H1 (cell line): ENCODE data around the gene ATXN2. TPM values are rescaled to one million over a fixed set of nuclear protein-coding genes. Genes with fewer than 3 reads are reported as not detected.

Experiments used
- CTCF ChIA-PET: fragments of 300-600 bp; sonication (Branson Sonifier 250); formaldehyde crosslinking; loops from one replicate; lab custom pipeline; 2021; ENCODE audit not compliant: partially characterized antibody; lab: Charles Lee
- POLR2A ChIA-PET: fragments of 300-600 bp; sonication (Branson Sonifier 250); formaldehyde crosslinking; loops from one replicate; lab custom pipeline; 2021; ENCODE audit warnings: inconsistent platforms; ENCODE audit not compliant: partially characterized antibody; lab: Charles Lee
- DNase-seq, 2 experiments: peaks; one replicate each; pipeline versions ENCODE4 v3.0.0 to v3.0.0-alpha.2; 2010 to 2022; ENCODE audit warnings: low spot score in 2 of 2, low read depth in 1 of 2, mixed read lengths in 1 of 2
- FAIRE-seq: peaks from 2 replicates; lab custom pipeline; 2011; peaks lifted over from hg19 to GRCh38; lab: Jason Lieb, UNC
- H2AFZ ChIP-seq: 2 replicates; pipeline ENCODE4 v1.8.1; 2012; ENCODE audit warnings: low read length, inconsistent platforms
- H2AK5ac ChIP-seq: 2 replicates; pipeline ENCODE4 v1.6.1; 2013; ENCODE audit warnings: low read depth, low read length
- H2BK120ac ChIP-seq: replicated peaks from 2 replicates; pipeline ENCODE3; 2013; ENCODE audit warnings: low read depth, low read length, inconsistent platforms
- H2BK12ac ChIP-seq: 2 replicates; pipeline ENCODE4 v1.6.1; 2013; ENCODE audit warnings: low read depth, low read length
- H2BK15ac ChIP-seq: 2 replicates; pipeline ENCODE4 v1.6.1; 2013; ENCODE audit warnings: low read length
- H2BK20ac ChIP-seq: 2 replicates; pipeline ENCODE4 v1.6.1; 2013; ENCODE audit warnings: low read length
- H2BK5ac ChIP-seq: 2 replicates; pipeline ENCODE4 v1.6.1; 2013; ENCODE audit warnings: low read depth, low read length
- H3K14ac ChIP-seq: 2 replicates; pipeline ENCODE4 v1.6.1; 2013; ENCODE audit warnings: inconsistent platforms; ENCODE audit not compliant: insufficient read length
- H3K18ac ChIP-seq: 2 replicates; pipeline ENCODE4 v1.6.1; 2013; ENCODE audit warnings: low read length; ENCODE audit errors: extremely low read depth
- H3K23ac ChIP-seq: 2 replicates; pipeline ENCODE4 v1.6.1; 2013; ENCODE audit warnings: inconsistent platforms; ENCODE audit not compliant: insufficient read length
- H3K23me2 ChIP-seq: 2 replicates; pipeline ENCODE4 v1.6.1; 2013; ENCODE audit warnings: low read depth, low read length
- H3K27ac ChIP-seq: 2 replicates; pipeline ENCODE4 v1.6.1; 2011; ENCODE audit warnings: low read depth, low read length, inconsistent platforms
- H3K27me3 ChIP-seq, 4 experiments: replicated peaks in 1 of 4; 1 replicate in 1 of 4; 2 replicates in 3 of 4; pipeline versions ENCODE4 v1.6.1 to v1.8.1; 2011 to 2013; ENCODE audit warnings: low read length in 3 of 4, mild to moderate bottlenecking in 3 of 4, inconsistent platforms in 2 of 4, mixed read lengths in 2 of 4, moderate library complexity in 1 of 4; ENCODE audit not compliant: control insufficient read depth in 3 of 4, insufficient read depth in 3 of 4; ENCODE audit errors: extremely low read depth in 1 of 4
- H3K36me3 ChIP-seq, 4 experiments: 2 replicates each; pipeline versions ENCODE4 v1.6.1 to v1.8.1; 2011 to 2013; ENCODE audit warnings: mild to moderate bottlenecking in 4 of 4, low read length in 3 of 4, moderate library complexity in 2 of 4, control low read depth in 1 of 4, inconsistent platforms in 1 of 4; ENCODE audit not compliant: insufficient read depth in 4 of 4, control insufficient read depth in 2 of 4
- H3K4ac ChIP-seq: replicated peaks from 2 replicates; pipeline ENCODE3; 2013; ENCODE audit warnings: low read length, low read depth, mixed read lengths, inconsistent platforms; ENCODE audit not compliant: insufficient read length
- H3K4me1 ChIP-seq, 4 experiments: replicated peaks in 1 of 4; 1 replicate in 1 of 4; 2 replicates in 3 of 4; pipeline versions ENCODE4 v1.6.1 to v1.8.1; 2011 to 2013; ENCODE audit warnings: low read length in 3 of 4, inconsistent platforms in 2 of 4, mixed read lengths in 1 of 4; ENCODE audit not compliant: insufficient read depth in 4 of 4, control insufficient read depth in 3 of 4
- H3K4me2 ChIP-seq, 2 experiments: 2 replicates each; pipeline versions ENCODE4 v1.6.1 to v1.8.1; 2011 to 2013; ENCODE audit warnings: low read depth in 2 of 2, low read length in 2 of 2, control low read depth in 1 of 2, inconsistent platforms in 1 of 2, mild to moderate bottlenecking in 1 of 2; ENCODE audit not compliant: insufficient read depth in 1 of 2
- H3K4me3 ChIP-seq, 4 experiments: fragments of 200-600, 300-600 bp in 1 of 4; sonication (generic), shearing (Covaris generic), sonication (Bioruptor Twin) in 1 of 4; 2 replicates each; pipeline versions ENCODE4 v1.5.1 to v1.8.1; 2011 to 2016; ENCODE audit warnings: low read length in 4 of 4, low read depth in 3 of 4, control low read depth in 2 of 4, inconsistent platforms in 2 of 4, mild to moderate bottlenecking in 2 of 4, mixed read lengths in 1 of 4, moderate library complexity in 1 of 4; ENCODE audit not compliant: insufficient read depth in 2 of 4; ENCODE audit errors: extremely low read depth in 1 of 4
- H3K56ac ChIP-seq: replicated peaks from 2 replicates; pipeline ENCODE3; 2013; ENCODE audit warnings: low read depth, mild to moderate bottlenecking, mixed read lengths, low read length, inconsistent platforms; ENCODE audit not compliant: insufficient read length
- H3K79me1 ChIP-seq: 2 replicates; pipeline ENCODE4 v1.6.1; 2013; ENCODE audit warnings: low read depth, low read length, control low read depth
- H3K79me2 ChIP-seq, 2 experiments: 2 replicates each; pipeline versions ENCODE4 v1.6.1 to v1.8.1; 2012 to 2013; ENCODE audit warnings: low read length in 2 of 2, mild to moderate bottlenecking in 2 of 2, inconsistent platforms in 1 of 2; ENCODE audit not compliant: insufficient read depth in 2 of 2, control insufficient read depth in 1 of 2
- H3K9ac ChIP-seq, 4 experiments: replicated peaks in 1 of 4; 1 replicate in 1 of 4; 2 replicates in 3 of 4; pipeline versions ENCODE4 v1.6.1 to v1.8.1; 2011 to 2013; ENCODE audit warnings: low read depth in 3 of 4, low read length in 3 of 4, control low read depth in 2 of 4, mild to moderate bottlenecking in 2 of 4, moderate library complexity in 2 of 4, inconsistent platforms in 1 of 4; ENCODE audit errors: extremely low read depth in 1 of 4
- H3K9me3 ChIP-seq, 2 experiments: 2 replicates each; pipeline versions ENCODE4 v1.6.1 to v1.8.1; 2012 to 2013; ENCODE audit warnings: mild to moderate bottlenecking in 2 of 2, moderate library complexity in 2 of 2, control low read depth in 1 of 2, inconsistent platforms in 1 of 2, low read depth in 1 of 2, low read length in 1 of 2, mixed read lengths in 1 of 2; ENCODE audit not compliant: insufficient read depth in 2 of 2
- H4K20me1 ChIP-seq, 2 experiments: replicated peaks in 1 of 2; 2 replicates each; pipeline versions ENCODE3 to v1.8.1; 2011 to 2013; ENCODE audit warnings: inconsistent platforms in 2 of 2, low read length in 2 of 2, mild to moderate bottlenecking in 1 of 2; ENCODE audit not compliant: insufficient read depth in 2 of 2, control insufficient read depth in 1 of 2
- H4K5ac ChIP-seq: 2 replicates; pipeline ENCODE4 v1.6.1; 2013; ENCODE audit warnings: low read length, low read depth, mixed read lengths, inconsistent platforms; ENCODE audit not compliant: insufficient read length
- H4K8ac ChIP-seq: 2 replicates; pipeline ENCODE4 v1.8.0; 2013; ENCODE audit warnings: mild to moderate bottlenecking, moderate library complexity, low read length, inconsistent platforms; ENCODE audit not compliant: insufficient read depth; ENCODE audit errors: extremely low read depth
- H4K91ac ChIP-seq: replicated peaks from 2 replicates; pipeline ENCODE3; 2013; ENCODE audit warnings: low read length, mixed read lengths, inconsistent platforms; ENCODE audit not compliant: insufficient read length
- CEBPB ChIP-seq: IDR thresholded peaks from 2 replicates; pipeline ENCODE4 v1.6.1; 2012; ENCODE audit warnings: low read depth, low read length
- EP300 ChIP-seq, 2 experiments: IDR thresholded peaks; 1 replicate in 1 of 2; 2 replicates in 1 of 2; pipeline ENCODE4 v1.6.1; 2011 to 2012; ENCODE audit warnings: low read depth in 2 of 2, low read length in 2 of 2, mild to moderate bottlenecking in 2 of 2, borderline replicate concordance in 1 of 2, inconsistent platforms in 1 of 2, moderate library complexity in 1 of 2
- HDAC6 ChIP-seq: IDR thresholded peaks from one replicate; pipeline ENCODE4 v1.7.1; 2012; ENCODE audit warnings: low read depth, mild to moderate bottlenecking, inconsistent platforms, low read length, moderate library complexity
- PHF8 ChIP-seq: fragments of 200-600 bp; sonication (generic); conservative IDR thresholded peaks from 2 replicates; pipeline ENCODE4 v1.7.1; 2012; ENCODE audit warnings: low read depth, mild to moderate bottlenecking, inconsistent platforms, low read length, moderate library complexity
- RAD21 ChIP-seq, 2 experiments: IDR thresholded peaks in 1 of 2; conservative IDR thresholded peaks in 1 of 2; 2 replicates each; pipeline ENCODE4 v1.6.1; 2011; ENCODE audit warnings: low read depth in 2 of 2, low read length in 2 of 2, improper control_type of control experiment in 1 of 2, inconsistent platforms in 1 of 2, mild to moderate bottlenecking in 1 of 2, moderate library complexity in 1 of 2
- RBBP5 ChIP-seq: IDR thresholded peaks from 2 replicates; pipeline ENCODE4 v1.7.1; 2012; ENCODE audit warnings: low read depth, mild to moderate bottlenecking, inconsistent platforms, low read length, moderate library complexity, borderline replicate concordance
- SIN3A ChIP-seq, 2 experiments: IDR thresholded peaks in 1 of 2; conservative IDR thresholded peaks in 1 of 2; 2 replicates each; pipeline ENCODE4 v1.6.1; 2011 to 2012; ENCODE audit warnings: low read length in 2 of 2, improper control_type of control experiment in 1 of 2, low read depth in 1 of 2, mild to moderate bottlenecking in 1 of 2
- TAF7 ChIP-seq: optimal IDR thresholded peaks from 2 replicates; pipeline ENCODE3; 2011; ENCODE audit warnings: low read depth, mild to moderate bottlenecking, inconsistent platforms, low read length, moderate library complexity, borderline replicate concordance
- TBP ChIP-seq: IDR thresholded peaks from 2 replicates; pipeline ENCODE4 v1.6.1; 2011; ENCODE audit warnings: low read depth, low read length, improper control_type of control experiment
- WGBS, 2 experiments: shearing (Covaris generic) in 1 of 2; methylation state at CpG; one replicate each; pipeline versions ENCODE4 v1.1.6 to v1.1.7; 2013 to 2015; ENCODE audit warnings: low lambda C conversion rate in 2 of 2, mixed read lengths in 2 of 2, inconsistent platforms in 1 of 2, low coverage in 1 of 2, missing lambda C conversion rate in 1 of 2; ENCODE audit not compliant: insufficient replicate concordance in 2 of 2, insufficient coverage in 1 of 2, insufficient read length in 1 of 2; ENCODE audit errors: extremely low coverage in 1 of 2, missing lambda C conversion rate in 1 of 2; 5-methylcytosine and 5-hydroxymethylcytosine counted together
- polyA plus RNA-seq, 7 experiments: library from polyadenylated mRNA; depleted of rRNA in 3 of 7; stranded (reverse) in 5 of 7; unstranded in 2 of 7; fragments of >200 nt in 5 of 7; fragments of 200-250 nt in 2 of 7; gene quantifications; 1 replicate in 5 of 7; 2 replicates in 1 of 7; 4 replicates in 1 of 7; pipeline versions ENCODE4 v1.2.1 to v1.2.3, GENCODE V29; 2011 to 2013; ENCODE audit warnings: missing spikeins in 2 of 7, mixed read lengths in 2 of 7
- total RNA-seq: library from RNA; stranded (reverse); fragmentation: NEBNext Ultra II Directional; extraction: Animal tissue kit (Norgen Biotek cat#: 25700); gene quantifications from 2 replicates; pipeline ENCODE4 v1.2.1, GENCODE V29; 2021

ATXN2 gene
- total and polyA plus RNA-seq, 2 of the 8 experiments (the other 6 are each of a cell fraction or from before 2014, with no cell fraction given) = 46.6 to 80.7 TPM

DNA sequence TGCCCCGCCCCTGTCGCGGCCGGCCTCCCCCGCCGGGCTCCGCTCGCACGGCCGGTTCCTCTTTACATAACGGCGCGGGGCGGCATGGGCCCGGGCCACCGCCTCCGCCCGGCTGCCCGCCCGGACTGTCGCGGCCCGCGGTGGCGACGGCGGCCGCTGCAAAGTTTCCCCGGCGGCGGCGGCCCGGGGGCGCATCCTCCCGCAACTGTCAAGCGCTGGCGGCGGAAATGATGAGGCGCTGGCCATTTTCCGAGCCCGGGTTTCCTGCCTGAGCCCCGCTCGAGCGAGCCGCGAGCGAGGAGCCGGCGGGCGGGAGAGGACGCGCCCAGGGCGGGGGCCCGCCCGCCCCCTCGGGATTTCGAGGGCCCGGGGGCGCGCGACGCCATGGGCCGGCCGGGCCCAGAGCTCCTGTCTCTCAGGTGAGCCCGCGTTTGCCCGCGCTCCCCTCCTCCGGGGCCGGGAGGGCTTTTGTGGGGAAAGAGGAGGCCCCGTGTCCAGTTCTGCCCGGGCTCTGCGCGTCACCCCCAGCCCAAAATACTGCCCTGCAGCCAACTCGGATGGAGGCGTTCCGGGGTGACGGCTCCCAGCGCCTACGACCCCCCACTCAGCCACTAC is 193.1 kb downstream of the ATXN2 start, which contains the start of gene SH2B3:
SH2B3 (plus strand) TSS at position 65 of the 615 bp plus-strand sequence. CDS start 12,223 bp downstream, outside the sequence.
- Histone ChIP-seq H2AK5ac (peak within 1 kb of the TSS; percentile 79; the same call in 1 of the 2 replicates), H3K56ac (peak within 1 kb of the TSS; percentile 54), H3K79me1 (peaks cover 14% of the 10 kb centered on the region), H2AFZ (peak within 1 kb of the TSS; percentile 33; the same call in 1 of the 2 replicates), H4K91ac (peak within 1 kb of the TSS; percentile 95), H3K4me3 (peak within 1 kb of the TSS; percentile 74 to 93 (median 77)), H3K9me3 (no peaks in the 10 kb centered on the region), H3K14ac (no peak within 1 kb of the TSS), H3K36me3 (no peaks in the 10 kb centered on the region), H3K9ac (peak within 1 kb of the TSS; percentile 42 to 78 (median 57); a peak in 6 of 7 replicates), H3K4ac (no peak within 1 kb of the TSS), H3K23ac (no peak within 1 kb of the TSS), H2BK12ac (peak within 1 kb of the TSS; percentile 88), H3K27me3 (no peaks in the 10 kb centered on the region), H3K4me1 (peaks cover 5 to 54% (median 36%) of the 10 kb centered on the region in 4 experiments), H3K4me2 (peak within 1 kb of the TSS; percentile 90 to 97), H3K23me2 (peaks cover 11% of the 10 kb centered on the region; the same call in 1 of the 2 replicates), H3K27ac (peak within 1 kb of the TSS; percentile 87), H4K5ac (peak within 1 kb of the TSS; percentile 90), H2BK20ac (peak within 1 kb of the TSS; percentile 80; the same call in 1 of the 2 replicates), H2BK120ac (no peak within 1 kb of the TSS), H2BK5ac (peak within 1 kb of the TSS; percentile 88), H4K8ac (peak within 1 kb of the TSS; percentile 93), H3K79me2 (peaks cover 33 to 50% of the 10 kb centered on the region in 2 experiments), H2BK15ac (no peak within 1 kb of the TSS), H4K20me1 (peaks cover 10 to 15% of the 10 kb centered on the region in 2 experiments), H3K18ac (peak within 1 kb of the TSS; percentile 97)
- DNase-seq (no peak), FAIRE-seq (no peak)
- WGBS, 2 experiments = 0% methylated on average over 9 of the region's 80 CpGs; no CpG with 5 or more reads in 1 of the 2 experiments
- CTCF ChIA-PET = interaction anchor here (2.7 to 22.8 kb wide), 3 partner anchors 11 to 43 kb away, joined by 19 to 838 read pairs (median 49); no protein-coding TSS in a partner anchor
- POLR2A ChIA-PET = interaction anchor here (1.7 to 6.4 kb wide), 3 partner anchors 13 to 45 kb away, joined by 3 to 64 read pairs (median 9); no protein-coding TSS in a partner anchor
- TF ChIP-seq RBBP5 (peak; percentile 30; the same call in 1 of the 2 replicates), EP300 (IDR thresholded peaks at IDR 0.05; ENCODE audit: borderline replicate concordance in 1 of 2, low read depth in 2 of 2, low read length in 2 of 2) (no peak), CEBPB (no peak), HDAC6 (no peak), RAD21 (IDR thresholded peaks at IDR 0.05 in 1 of 2, conservative IDR thresholded peaks at IDR 0.05 in 1 of 2; ENCODE audit: low read depth in 2 of 2, low read length in 2 of 2) (no peak), SIN3A (conservative IDR thresholded peaks at IDR 0.05 in 1 of 2, IDR thresholded peaks at IDR 0.05 in 1 of 2; ENCODE audit: low read depth in 1 of 2, low read length in 2 of 2) (peak; percentile 22 to 69; a peak in 2 of 4 replicates), TBP (no peak; the same call in 1 of the 2 replicates), PHF8 (peak; percentile 55; the same call in 1 of the 2 replicates), TAF7 (no peak)
